Hepatocyte (in vitro differentiated cells): ENCODE measurements around the gene CNOT8. TPM values are rescaled to one million over a fixed set of nuclear protein-coding genes. Genes with fewer than 3 reads are reported as not detected.
A peak's percentile ranks its signal among the peaks of the same experiment; 100 is the strongest.

Experiments used
- DNase-seq: peaks from one replicate; pipeline ENCODE4 v3.0.0-alpha.2; 2016; ENCODE audit warnings: low spot score
- H2AFZ ChIP-seq: fragments of 200-600 bp; sonication (generic); 2 replicates; pipeline ENCODE4 v1.6.0; 2016; ENCODE audit warnings: antibody characterized with exemption, mild to moderate bottlenecking
- H3K27ac ChIP-seq: fragments of 200-600 bp; sonication (generic); 2 replicates; pipeline ENCODE4 v1.5.1; 2016; ENCODE audit warnings: mild to moderate bottlenecking
- H3K27me3 ChIP-seq: fragments of 200-600 bp; sonication (generic); 2 replicates; pipeline ENCODE4 v1.6.1; 2016
- H3K36me3 ChIP-seq: fragments of 200-600 bp; sonication (generic); replicated peaks from 2 replicates; pipeline ENCODE4 v1.5.1; 2016; ENCODE audit warnings: low read depth; ENCODE audit not compliant: insufficient read depth
- H3K4me1 ChIP-seq: fragments of 200-600 bp; sonication (generic); 2 replicates; pipeline ENCODE4 v1.5.1; 2016; ENCODE audit warnings: mild to moderate bottlenecking, moderate library complexity; ENCODE audit not compliant: insufficient read depth
- H3K4me2 ChIP-seq: fragments of 200-600 bp; sonication (generic); 2 replicates; pipeline ENCODE4 v1.6.0; 2016
- H3K4me3 ChIP-seq: fragments of 200-600 bp; sonication (generic); 2 replicates; pipeline ENCODE4 v1.5.1; 2016; ENCODE audit warnings: mild to moderate bottlenecking
- H3K79me2 ChIP-seq: fragments of 200-600 bp; sonication (generic); 2 replicates; pipeline ENCODE4 v1.6.0; 2017; ENCODE audit warnings: mild to moderate bottlenecking
- H3K9me2 ChIP-seq: fragments of 200-600 bp; sonication (generic); replicated peaks from 2 replicates; pipeline ENCODE4 v1.6.0; 2017; ENCODE audit warnings: mild to moderate bottlenecking; ENCODE audit not compliant: insufficient read depth
- H3K9me3 ChIP-seq: fragments of 200-600 bp; sonication (generic); 2 replicates; pipeline ENCODE4 v1.5.1; 2016; ENCODE audit warnings: low read depth, mild to moderate bottlenecking
- H4K20me1 ChIP-seq: fragments of 200-600 bp; sonication (generic); 2 replicates; pipeline ENCODE4 v1.6.0; 2016; ENCODE audit warnings: mild to moderate bottlenecking; ENCODE audit not compliant: insufficient read depth, poor library complexity, severe bottlenecking
- CTCF ChIP-seq: fragments of 200-600 bp; sonication (generic); IDR thresholded peaks from 2 replicates; pipeline ENCODE4 v1.5.1; 2016; ENCODE audit warnings: antibody characterized with exemption, mild to moderate bottlenecking; ENCODE audit not compliant: poor library complexity
- EZH2 ChIP-seq: fragments of 200-600 bp; sonication (generic); IDR thresholded peaks from 2 replicates; pipeline ENCODE4 v1.6.1; 2016; ENCODE audit warnings: antibody characterized with exemption, mild to moderate bottlenecking, borderline replicate concordance
- EZH2phosphoT487 ChIP-seq: fragments of 200-600 bp; sonication (generic); IDR thresholded peaks from one replicate; pipeline ENCODE4 v1.6.1; 2018; ENCODE audit warnings: antibody characterized with exemption, mild to moderate bottlenecking, low read depth, moderate library complexity; ENCODE audit not compliant: unreplicated experiment, severe bottlenecking
- WGBS: methylation state at CpG from one replicate; pipeline ENCODE4 v1.1.6; 2016; ENCODE audit warnings: low lambda C conversion rate; ENCODE audit errors: missing lambda C conversion rate; 5-methylcytosine and 5-hydroxymethylcytosine counted together
- polyA plus RNA-seq: library from polyadenylated mRNA; unstranded; fragments of >200 nt; fragmentation: Nextera tagmentation; extraction: Ambion mirVana; gene quantifications from 2 replicates; pipeline ENCODE4 v1.2.1, GENCODE V29; 2016
- total RNA-seq: library from RNA; depleted of rRNA; stranded (reverse); fragments of >200 nt; gene quantifications from 2 replicates; pipeline ENCODE4 v1.2.3, GENCODE V29; 2014

CNOT8 gene
- total and polyA plus RNA-seq, 2 experiments from 2014 or later, result 46.7 to 63.9 TPM

- peaks cover 7% of the 10 kb centered on the region for H3K79me2 ChIP-seq
- H3K36me3 ChIP-seq, result no peaks in the 10 kb centered on the region
- no peaks in the 10 kb centered on the region for H3K27me3 ChIP-seq
- 97% methylated on average over 3 of the region's 3 CpGs for WGBS
- H3K4me2 ChIP-seq, result peak overlapping the region; percentile 81
- H3K9me3 ChIP-seq, result no peaks in the 10 kb centered on the region
- peaks cover 11% of the 10 kb centered on the region for H3K4me1 ChIP-seq
- H2AFZ ChIP-seq, result peak overlapping the region; percentile 20
- no peak for DNase-seq
- peak overlapping the region; percentile 64 for H3K27ac ChIP-seq
- no peak overlapping the region for H3K4me3 ChIP-seq
- no peaks in the 10 kb centered on the region for H3K9me2 ChIP-seq
- no peak for TF ChIP-seq CTCF
- no peak for TF ChIP-seq EZH2
- H4K20me1 ChIP-seq, result no peaks in the 10 kb centered on the region
Observed at GRCh38 chr5:154851351-154851750, 7.1 kb upstream of the CNOT8 start.

- Histone ChIP-seq H3K9me3 (no peaks in the 10 kb centered on the region), H3K9me2 (no peaks in the 10 kb centered on the region), H3K4me3 (peak overlapping the region; percentile 58), H2AFZ (peak overlapping the region; percentile 62), H3K79me2 (peaks cover 42% of the 10 kb centered on the region), H3K4me2 (peak overlapping the region; percentile 84), H3K4me1 (peaks cover 12% of the 10 kb centered on the region), H3K27ac (peak overlapping the region; percentile 94), H3K36me3 (no peaks in the 10 kb centered on the region), H4K20me1 (peaks cover 30% of the 10 kb centered on the region), H3K27me3 (no peaks in the 10 kb centered on the region)
- 1% methylated on average over 49 of the region's 59 CpGs for WGBS
- peak; percentile 97 for DNase-seq
- TF ChIP-seq CTCF (peak; percentile 17), EZH2phosphoT487 (no peak), EZH2 (no peak)
Observed at GRCh38 chr5:154857530-154858296, 714 bp upstream of the CNOT8 start.

GRCh38 chr5:154858972-154859871 lies 795 bp downstream of the CNOT8 start:
- Histone ChIP-seq H3K36me3 (no peaks in the 10 kb centered on the region), H3K27me3 (no peaks in the 10 kb centered on the region), H4K20me1 (peaks cover 38% of the 10 kb centered on the region), H3K79me2 (peaks cover 57% of the 10 kb centered on the region), H3K4me3 (peak overlapping the region; percentile 80), H3K9me3 (no peaks in the 10 kb centered on the region), H3K27ac (peak overlapping the region; percentile 94), H3K9me2 (no peaks in the 10 kb centered on the region), H3K4me1 (peaks cover 12% of the 10 kb centered on the region), H3K4me2 (peak overlapping the region; percentile 85), H2AFZ (peak overlapping the region; percentile 88)
- no peak for TF ChIP-seq CTCF
- TF ChIP-seq EZH2phosphoT487, result no peak
- TF ChIP-seq EZH2, result no peak
- DNase-seq, result peak; percentile 5
- 3% methylated on average over 26 of the region's 26 CpGs for WGBS
